Measurements from ENCODE around the gene MYLIP.

The MYLIP gene

GRCh38 chr6:16108921-16109658 is 19.8 kb upstream of the MYLIP start:
- no peak overlapping the region for H3K9ac ChIP-seq (ENCODE audit: low read length)
- no peaks in the 10 kb centered on the region for H3K27me3 ChIP-seq (ENCODE audit: control insufficient read depth in 1 of 2, insufficient read depth in 2 of 2, low read length in 2 of 2)
- H3K4me1 ChIP-seq (ENCODE audit: insufficient read depth, low read length) = peaks cover 10% of the 10 kb centered on the region
- H3K4me3 ChIP-seq (ENCODE audit: low read depth in 1 of 2, low read length in 2 of 2) = no peak overlapping the region
- no peaks in the 10 kb centered on the region for H3K36me3 ChIP-seq (ENCODE audit: insufficient read depth, low read length)
- no peaks in the 10 kb centered on the region for H3K9me3 ChIP-seq (ENCODE audit: low read length)
- H3K27ac ChIP-seq (ENCODE audit: low read depth, low read length) = no peak overlapping the region

GRCh38 chr6:16109659-16110305 is 19.1 kb upstream of the MYLIP start:
- Histone ChIP-seq H3K27me3 (ENCODE audit: control insufficient read depth in 1 of 2, insufficient read depth in 2 of 2, low read length in 2 of 2) (no peaks in the 10 kb centered on the region), H3K9ac (ENCODE audit: low read length) (no peak overlapping the region), H3K36me3 (ENCODE audit: insufficient read depth, low read length) (no peaks in the 10 kb centered on the region), H3K4me1 (ENCODE audit: insufficient read depth, low read length) (peaks cover 10% of the 10 kb centered on the region), H3K27ac (ENCODE audit: low read depth, low read length) (no peak overlapping the region), H3K9me3 (ENCODE audit: low read length) (no peaks in the 10 kb centered on the region), H3K4me3 (ENCODE audit: low read depth in 1 of 2, low read length in 2 of 2) (no peak overlapping the region)

DNA sequence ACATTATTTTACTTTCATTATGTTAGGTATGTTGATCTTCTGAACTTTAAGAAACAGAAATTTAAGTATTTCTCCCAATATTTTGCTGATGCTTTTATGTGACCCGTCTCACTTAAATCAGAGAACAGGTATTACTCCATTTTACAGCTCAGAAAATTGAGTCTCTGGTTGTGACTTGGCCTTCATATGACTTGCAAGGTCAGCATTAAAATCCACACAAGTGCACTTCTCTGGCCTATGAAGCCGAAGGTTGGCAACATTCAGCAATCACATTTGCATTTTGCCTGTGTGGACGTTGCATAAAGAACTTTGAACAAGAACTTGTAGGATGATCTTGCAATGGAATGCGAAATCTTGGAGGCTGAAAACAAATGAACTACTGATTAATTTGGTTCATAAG is 10.1 kb upstream of the MYLIP start:
- H3K9me3 ChIP-seq (ENCODE audit: low read length) = no peaks in the 10 kb centered on the region
- H3K27me3 ChIP-seq (ENCODE audit: control insufficient read depth in 1 of 2, insufficient read depth in 2 of 2, low read length in 2 of 2) = no peaks in the 10 kb centered on the region
- no peaks in the 10 kb centered on the region for H3K36me3 ChIP-seq (ENCODE audit: insufficient read depth, low read length)
- no peak overlapping the region for H3K27ac ChIP-seq (ENCODE audit: low read depth, low read length)
- H3K4me3 ChIP-seq (ENCODE audit: low read depth in 1 of 2, low read length in 2 of 2) = no peak overlapping the region
- H3K4me1 ChIP-seq (ENCODE audit: insufficient read depth, low read length) = no peaks in the 10 kb centered on the region
- no peak overlapping the region for H3K9ac ChIP-seq (ENCODE audit: low read length)

DNA sequence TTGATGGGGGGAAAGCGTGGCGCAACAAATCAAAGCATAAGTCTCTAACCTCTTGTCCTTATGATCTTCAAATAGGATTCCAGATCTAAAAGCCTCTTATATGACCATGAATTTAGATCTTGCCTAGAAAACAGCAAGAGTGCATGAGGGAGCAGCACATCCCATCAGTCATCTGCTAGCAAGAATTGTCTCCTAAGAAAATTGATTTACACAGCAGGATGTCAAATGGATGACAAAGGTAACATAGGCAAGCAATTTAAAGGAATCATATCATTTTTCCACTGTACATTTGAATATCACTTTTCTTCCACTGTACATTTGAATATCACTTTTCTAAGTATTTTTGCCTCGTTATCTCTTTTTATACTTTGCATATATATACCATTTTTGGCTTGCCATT is 7.5 kb upstream of the MYLIP start:
- Histone ChIP-seq H3K27ac (ENCODE audit: low read depth, low read length) (no peak overlapping the region), H3K9ac (ENCODE audit: low read length) (no peak overlapping the region), H3K4me1 (ENCODE audit: insufficient read depth, low read length) (no peaks in the 10 kb centered on the region), H3K4me3 (ENCODE audit: low read depth in 1 of 2, low read length in 2 of 2) (no peak overlapping the region), H3K9me3 (ENCODE audit: low read length) (no peaks in the 10 kb centered on the region), H3K36me3 (ENCODE audit: insufficient read depth, low read length) (no peaks in the 10 kb centered on the region), H3K27me3 (ENCODE audit: control insufficient read depth in 1 of 2, insufficient read depth in 2 of 2, low read length in 2 of 2) (no peaks in the 10 kb centered on the region)

DNA sequence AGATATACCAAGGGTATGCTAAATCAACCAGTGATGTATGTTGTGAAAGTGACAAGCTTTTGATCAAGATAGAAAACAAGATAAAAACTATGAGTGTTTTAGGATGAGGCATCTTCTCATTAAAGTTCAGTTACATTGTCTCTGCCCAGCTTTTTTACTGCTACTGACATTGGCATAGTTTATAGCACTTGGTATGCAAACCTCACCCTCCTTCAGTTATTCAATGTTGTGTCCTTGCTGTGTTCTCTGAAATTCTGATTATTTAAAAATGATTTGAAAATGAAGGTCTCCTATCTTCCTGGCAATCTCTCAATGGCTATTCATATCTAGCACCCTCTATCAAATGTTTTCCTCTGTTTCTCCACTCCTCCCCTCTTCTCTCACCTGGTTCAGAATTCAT is 6.7 kb upstream of the MYLIP start:
- Histone ChIP-seq H3K9me3 (ENCODE audit: low read length) (no peaks in the 10 kb centered on the region), H3K9ac (ENCODE audit: low read length) (no peak overlapping the region), H3K36me3 (ENCODE audit: insufficient read depth, low read length) (no peaks in the 10 kb centered on the region), H3K4me1 (ENCODE audit: insufficient read depth, low read length) (no peaks in the 10 kb centered on the region), H3K27me3 (ENCODE audit: control insufficient read depth in 1 of 2, insufficient read depth in 2 of 2, low read length in 2 of 2) (no peaks in the 10 kb centered on the region), H3K27ac (ENCODE audit: low read depth, low read length) (no peak overlapping the region), H3K4me3 (ENCODE audit: low read depth in 1 of 2, low read length in 2 of 2) (no peak overlapping the region)

DNA sequence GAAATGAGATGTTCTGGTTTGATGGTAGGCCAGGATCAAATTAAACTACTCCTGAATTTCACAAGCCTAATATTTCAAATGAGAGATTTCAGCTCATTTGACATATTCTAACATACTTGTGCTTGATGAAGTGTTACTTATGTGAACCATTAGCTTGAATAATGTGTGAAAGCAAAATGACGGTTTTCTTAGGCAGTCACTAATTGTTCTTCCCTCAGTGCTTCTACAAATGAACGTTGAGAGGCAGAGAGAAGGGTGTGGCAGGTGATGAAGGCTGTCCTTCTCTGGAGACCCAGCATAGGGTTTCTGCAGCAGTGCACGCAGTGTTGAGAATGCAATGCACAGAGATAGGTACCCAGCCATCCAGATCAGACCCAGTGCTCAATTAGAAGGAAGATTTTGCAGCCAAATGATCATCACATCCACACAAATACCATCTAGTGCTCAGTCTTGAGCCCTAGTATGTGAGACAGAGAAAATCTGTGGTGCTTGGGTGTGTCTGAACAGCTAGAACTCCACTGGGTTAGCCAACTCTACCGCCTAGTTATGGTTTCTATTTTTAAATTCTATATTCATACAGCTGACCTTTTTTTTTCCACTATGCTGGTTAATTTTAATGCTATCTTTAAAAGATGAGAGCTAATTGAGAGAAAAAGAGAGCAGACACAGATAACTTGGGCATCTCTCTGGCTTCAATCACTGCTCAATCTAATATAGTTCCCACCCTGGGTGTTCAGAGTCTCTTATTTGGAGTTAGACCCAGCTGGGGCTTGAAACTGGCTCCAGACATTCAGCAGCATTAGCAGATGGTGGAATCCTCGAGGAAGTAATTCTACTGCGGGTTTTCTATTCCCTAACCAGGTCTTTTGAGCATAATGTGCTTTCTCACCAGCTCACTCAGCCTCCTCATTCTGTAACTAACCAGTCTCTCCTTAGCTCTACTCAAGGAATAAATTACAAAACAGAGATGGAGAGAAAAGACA is 4.4 kb upstream of the MYLIP start:
- Histone ChIP-seq H3K27ac (ENCODE audit: low read depth, low read length) (no peak overlapping the region), H3K4me3 (ENCODE audit: low read depth in 1 of 2, low read length in 2 of 2) (no peak overlapping the region), H3K9ac (ENCODE audit: low read length) (no peak overlapping the region), H3K27me3 (ENCODE audit: control insufficient read depth in 1 of 2, insufficient read depth in 2 of 2, low read length in 2 of 2) (no peaks in the 10 kb centered on the region), H3K36me3 (ENCODE audit: insufficient read depth, low read length) (no peaks in the 10 kb centered on the region), H3K4me1 (ENCODE audit: insufficient read depth, low read length) (no peaks in the 10 kb centered on the region), H3K9me3 (ENCODE audit: low read length) (no peaks in the 10 kb centered on the region)

DNA sequence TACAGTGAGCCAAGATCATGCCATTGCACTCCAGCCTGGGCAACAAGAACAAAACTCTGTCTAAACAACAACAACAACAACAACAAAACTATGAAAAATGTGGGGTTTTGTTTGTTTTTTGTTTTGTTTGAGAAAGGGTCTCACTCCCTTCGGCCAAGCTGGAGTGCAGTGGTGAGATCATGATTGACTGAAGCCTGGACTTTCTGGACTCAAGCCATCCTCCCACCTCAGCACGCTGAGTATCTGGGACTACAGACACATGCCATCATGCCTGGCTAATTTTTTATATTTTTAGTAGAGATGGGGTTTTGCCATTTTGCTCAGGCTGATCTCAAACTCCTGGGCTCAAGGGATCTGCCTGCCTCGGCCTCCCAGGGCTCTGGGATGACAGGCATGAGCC is 2.8 kb upstream of the MYLIP start:
- no peaks in the 10 kb centered on the region for H3K36me3 ChIP-seq (ENCODE audit: insufficient read depth, low read length)

DNA sequence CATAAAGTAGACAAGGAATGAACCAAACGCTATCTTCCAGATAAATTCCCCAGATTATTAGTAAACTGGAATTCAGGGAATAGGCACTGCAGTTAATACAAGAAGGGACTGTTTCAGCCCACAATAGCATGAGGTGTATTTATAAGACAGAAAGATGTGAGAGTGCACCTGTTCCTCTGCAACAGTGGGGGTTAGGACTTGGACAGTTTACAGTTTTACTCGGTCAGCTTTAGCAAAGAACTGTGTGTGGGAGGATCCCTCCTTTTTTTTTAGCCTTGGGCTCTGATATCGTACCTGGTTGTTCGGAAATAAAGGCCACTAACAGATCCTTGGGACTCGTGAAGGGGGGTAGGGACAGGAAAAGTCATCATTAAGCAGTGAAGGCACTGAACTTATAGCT is 2.0 kb upstream of the MYLIP start:
- H3K9ac ChIP-seq (ENCODE audit: low read length) = no peak overlapping the region
- H3K4me3 ChIP-seq (ENCODE audit: low read depth in 1 of 2, low read length in 2 of 2) = no peak overlapping the region
- H3K27me3 ChIP-seq (ENCODE audit: control insufficient read depth in 1 of 2, insufficient read depth in 2 of 2, low read length in 2 of 2) = no peaks in the 10 kb centered on the region
- no peaks in the 10 kb centered on the region for H3K36me3 ChIP-seq (ENCODE audit: insufficient read depth, low read length)
- no peak overlapping the region for H3K27ac ChIP-seq (ENCODE audit: low read depth, low read length)
- no peaks in the 10 kb centered on the region for H3K9me3 ChIP-seq (ENCODE audit: low read length)
- peaks cover 9% of the 10 kb centered on the region for H3K4me1 ChIP-seq (ENCODE audit: insufficient read depth, low read length)

More for the DNA sequence above, 2.8 kb upstream of the MYLIP start:
- Histone ChIP-seq H3K4me3 (ENCODE audit: low read depth in 1 of 2, low read length in 2 of 2) (no peak overlapping the region), H3K4me1 (ENCODE audit: insufficient read depth, low read length) (peaks cover under 1% of the 10 kb centered on the region), H3K27ac (ENCODE audit: low read depth, low read length) (no peak overlapping the region), H3K9ac (ENCODE audit: low read length) (no peak overlapping the region), H3K9me3 (ENCODE audit: low read length) (no peaks in the 10 kb centered on the region), H3K27me3 (ENCODE audit: control insufficient read depth in 1 of 2, insufficient read depth in 2 of 2, low read length in 2 of 2) (no peaks in the 10 kb centered on the region)

- no peak overlapping the region for H3K9ac ChIP-seq (ENCODE audit: low read length)
- H3K27me3 ChIP-seq (ENCODE audit: control insufficient read depth in 1 of 2, insufficient read depth in 2 of 2, low read length in 2 of 2) = no peaks in the 10 kb centered on the region
- H3K4me1 ChIP-seq (ENCODE audit: insufficient read depth, low read length) = peaks cover 15% of the 10 kb centered on the region
- no peaks in the 10 kb centered on the region for H3K9me3 ChIP-seq (ENCODE audit: low read length)
- no peaks in the 10 kb centered on the region for H3K36me3 ChIP-seq (ENCODE audit: insufficient read depth, low read length)
- H3K4me3 ChIP-seq (ENCODE audit: low read depth in 1 of 2, low read length in 2 of 2) = no peak overlapping the region
- H3K27ac ChIP-seq (ENCODE audit: low read depth, low read length) = no peak overlapping the region
Measured at GRCh38 chr6:16127471-16127870, 1.4 kb upstream of the MYLIP start.

- H3K4me3 ChIP-seq (ENCODE audit: low read depth in 1 of 2, low read length in 2 of 2) = peak overlapping the region; percentile 94 to 96
- no peaks in the 10 kb centered on the region for H3K36me3 ChIP-seq (ENCODE audit: insufficient read depth, low read length)
- H3K9ac ChIP-seq (ENCODE audit: low read length) = peak overlapping the region; percentile 70
- H3K4me1 ChIP-seq (ENCODE audit: insufficient read depth, low read length) = peaks cover 37% of the 10 kb centered on the region
- no peaks in the 10 kb centered on the region for H3K27me3 ChIP-seq (ENCODE audit: control insufficient read depth in 1 of 2, insufficient read depth in 2 of 2, low read length in 2 of 2)
- no peaks in the 10 kb centered on the region for H3K9me3 ChIP-seq (ENCODE audit: low read length)
- H3K27ac ChIP-seq (ENCODE audit: low read depth, low read length) = peak overlapping the region; percentile 94
Measured at GRCh38 chr6:16129623-16130401, 926 bp downstream of the MYLIP start.

All from muscle layer of colon (tissue), 2 donors.